ENCODE measurements around the gene FITM1. TPM values are rescaled to one million over a fixed set of nuclear protein-coding genes. Genes with fewer than 3 reads are reported as not detected.
A peak's percentile ranks its signal among the peaks of the same experiment; 100 is the strongest.

Gene FITM1
- total and polyA plus RNA-seq, 2 donors (not counting 1 experiment from before 2014, with no cell fraction given), result not detected

DNA sequence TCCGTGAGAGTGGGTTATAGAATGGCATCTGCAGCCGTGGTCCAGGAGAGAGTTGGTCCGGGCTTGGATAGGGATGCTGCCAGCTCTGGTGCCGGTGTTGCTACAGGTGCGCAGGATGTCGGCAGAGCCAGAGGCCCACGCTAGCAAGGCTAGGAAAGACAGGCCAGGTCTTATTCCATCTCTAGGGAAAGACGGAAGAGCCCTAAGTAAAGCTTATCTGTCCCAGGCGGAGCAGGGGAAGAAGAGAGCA, 5.0 kb downstream of the FITM1 start:
- Histone ChIP-seq H3K4me1 (ENCODE audit: control insufficient read depth, extremely low read depth, insufficient read depth, low read length) (peaks cover 6% of the 10 kb centered on the region), H3K4me2 (ENCODE audit: extremely low read depth, insufficient read depth, low read length) (peak overlapping the region; percentile 75), H3K79me2 (ENCODE audit: control insufficient read depth, insufficient read depth, low read length) (peaks cover 26% of the 10 kb centered on the region), H3K27me3 (ENCODE audit: control insufficient read depth, insufficient read depth, low read length) (no peaks in the 10 kb centered on the region), H3K4me3 (replicated peaks in 1 of 4; ENCODE audit: control extremely low read depth in 1 of 4, insufficient read depth in 1 of 4, low read depth in 3 of 4, low read length in 4 of 4) (peak overlapping the region; percentile 53 to 90 (median 70)), H3K27ac (ENCODE audit: insufficient read depth, low read length) (no peak overlapping the region), H2AFZ (ENCODE audit: low read length) (peak overlapping the region; percentile 85), H3K9me3 (ENCODE audit: control insufficient read depth, insufficient read depth, low read depth, low read length) (no peaks in the 10 kb centered on the region), H3K9ac (ENCODE audit: insufficient read depth, low read length) (peak overlapping the region; percentile 89), H4K20me1 (ENCODE audit: control insufficient read depth, extremely low read depth, insufficient read depth, low read length) (no peaks in the 10 kb centered on the region), H3K36me3 (ENCODE audit: control insufficient read depth, insufficient read depth, low read length) (peaks cover 7% of the 10 kb centered on the region)
- TF ChIP-seq, protein P1, sequence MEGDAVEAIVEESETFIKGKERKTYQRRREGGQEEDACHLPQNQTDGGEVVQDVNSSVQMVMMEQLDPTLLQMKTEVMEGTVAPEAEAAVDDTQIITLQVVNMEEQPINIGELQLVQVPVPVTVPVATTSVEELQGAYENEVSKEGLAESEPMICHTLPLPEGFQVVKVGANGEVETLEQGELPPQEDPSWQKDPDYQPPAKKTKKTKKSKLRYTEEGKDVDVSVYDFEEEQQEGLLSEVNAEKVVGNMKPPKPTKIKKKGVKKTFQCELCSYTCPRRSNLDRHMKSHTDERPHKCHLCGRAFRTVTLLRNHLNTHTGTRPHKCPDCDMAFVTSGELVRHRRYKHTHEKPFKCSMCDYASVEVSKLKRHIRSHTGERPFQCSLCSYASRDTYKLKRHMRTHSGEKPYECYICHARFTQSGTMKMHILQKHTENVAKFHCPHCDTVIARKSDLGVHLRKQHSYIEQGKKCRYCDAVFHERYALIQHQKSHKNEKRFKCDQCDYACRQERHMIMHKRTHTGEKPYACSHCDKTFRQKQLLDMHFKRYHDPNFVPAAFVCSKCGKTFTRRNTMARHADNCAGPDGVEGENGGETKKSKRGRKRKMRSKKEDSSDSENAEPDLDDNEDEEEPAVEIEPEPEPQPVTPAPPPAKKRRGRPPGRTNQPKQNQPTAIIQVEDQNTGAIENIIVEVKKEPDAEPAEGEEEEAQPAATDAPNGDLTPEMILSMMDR (conservative IDR thresholded peaks at IDR 0.05 in 1 of 2, IDR thresholded peaks at IDR 0.05 in 1 of 2; ENCODE audit: low read depth in 1 of 2, low read length in 2 of 2), result no peak
- TF ChIP-seq EZH2 (IDR thresholded peaks at IDR 0.05; ENCODE audit: low read length, missing control alignments), result no peak
- DNase-seq (ENCODE audit: low read depth in 2 of 2), result no peak

DNA sequence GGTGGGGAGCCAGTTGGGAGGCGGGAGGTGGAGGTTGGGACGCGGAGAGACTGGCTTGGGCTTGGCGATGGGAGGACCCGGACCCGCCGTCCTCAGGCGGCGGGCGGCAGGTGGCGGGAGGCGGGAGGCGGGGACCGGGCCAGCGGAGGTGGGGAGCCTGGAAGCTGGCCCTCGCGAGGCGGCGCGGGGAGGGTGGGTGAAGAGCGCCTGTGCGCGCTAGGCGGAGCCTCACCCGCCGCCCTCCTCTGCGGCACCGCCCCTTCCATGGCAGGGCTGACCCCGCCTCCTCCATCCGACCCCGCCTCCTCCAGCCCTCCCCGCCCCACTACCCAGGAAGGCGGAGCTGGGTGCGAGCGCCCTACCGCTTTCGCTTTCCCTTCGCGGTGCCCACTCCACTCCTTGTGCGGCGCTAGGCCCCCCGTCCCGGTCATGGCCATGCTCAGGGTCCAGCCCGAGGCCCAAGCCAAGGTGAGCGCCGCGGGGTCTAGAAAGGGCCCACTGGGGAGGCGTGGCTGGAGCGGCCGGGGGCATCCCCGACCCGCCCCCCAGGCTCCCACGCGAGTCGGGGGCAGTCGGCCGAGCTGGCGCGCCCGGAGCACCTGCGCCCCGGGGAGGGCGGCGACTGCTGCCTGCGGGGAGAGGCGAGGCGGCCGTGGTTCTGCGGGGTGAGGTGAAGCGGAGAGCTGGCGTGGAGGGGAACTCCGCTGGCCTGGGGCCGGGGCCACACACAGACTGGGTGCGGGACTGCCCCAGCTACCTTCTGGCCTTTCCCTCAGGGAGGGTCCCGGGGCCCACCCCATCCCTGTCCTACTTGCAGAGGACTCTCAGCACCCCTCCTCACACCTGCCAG, 5.6 kb downstream of the FITM1 start, which contains the start of gene PSME1:
TSS of gene PSME1 (plus strand) at position 361 of the 850 bp plus-strand sequence. CDS start at position 430, 69 bp downstream.
- peak; percentile 81 to 82 for DNase-seq (ENCODE audit: low read depth in 2 of 2)

More for the DNA sequence above, 5.6 kb downstream of the FITM1 start, which contains the start of gene PSME1:
- H3K27me3 ChIP-seq (ENCODE audit: control insufficient read depth, insufficient read depth, low read length), result no peaks in the 10 kb centered on the region
- no peaks in the 10 kb centered on the region for H4K20me1 ChIP-seq (ENCODE audit: control insufficient read depth, extremely low read depth, insufficient read depth, low read length)
- peaks cover 29% of the 10 kb centered on the region for H3K79me2 ChIP-seq (ENCODE audit: control insufficient read depth, insufficient read depth, low read length)
- H3K9ac ChIP-seq (ENCODE audit: insufficient read depth, low read length), result peak within 1 kb of the TSS; percentile 89
- peaks cover 7% of the 10 kb centered on the region for H3K36me3 ChIP-seq (ENCODE audit: control insufficient read depth, insufficient read depth, low read length)
- no peaks in the 10 kb centered on the region for H3K9me3 ChIP-seq (ENCODE audit: control insufficient read depth, insufficient read depth, low read depth, low read length)
- H3K4me2 ChIP-seq (ENCODE audit: extremely low read depth, insufficient read depth, low read length), result peak within 1 kb of the TSS; percentile 96
- no peak for TF ChIP-seq EZH2 (IDR thresholded peaks at IDR 0.05; ENCODE audit: low read length, missing control alignments)
- TF ChIP-seq, protein P1 (conservative IDR thresholded peaks at IDR 0.05 in 1 of 2, IDR thresholded peaks at IDR 0.05 in 1 of 2; ENCODE audit: low read depth in 1 of 2, low read length in 2 of 2), result no peak
- peak within 1 kb of the TSS; percentile 69 to 90 (median 84) for H3K4me3 ChIP-seq (replicated peaks in 1 of 4; ENCODE audit: control extremely low read depth in 1 of 4, insufficient read depth in 1 of 4, low read depth in 3 of 4, low read length in 4 of 4)
- peaks cover 6% of the 10 kb centered on the region for H3K4me1 ChIP-seq (ENCODE audit: control insufficient read depth, extremely low read depth, insufficient read depth, low read length)
- peak within 1 kb of the TSS; percentile 85 for H2AFZ ChIP-seq (ENCODE audit: low read length)
- H3K27ac ChIP-seq (ENCODE audit: insufficient read depth, low read length), result peak within 1 kb of the TSS; percentile 87

Data from fibroblast of lung (primary cell).